BJ (cell line): ENCODE data around the gene RFLNA. TPM values are rescaled to one million over a fixed set of nuclear protein-coding genes. Genes with fewer than 3 reads are reported as not detected.

ENCODE experiments used
- CTCF ChIA-PET: fragments of 350-600 bp; formaldehyde crosslinking; extraction: SDS; loops from one replicate; lab custom pipeline; 2021; ENCODE audit warnings: antibody characterized with exemption, inconsistent platforms; lab: Yijun Ruan, JAX
- POLR2A ChIA-PET: fragments of 300-600 bp; sonication (Branson Sonifier 250); formaldehyde crosslinking; extraction: SDS; loops from one replicate; lab custom pipeline; 2021; ENCODE audit warnings: antibody characterized with exemption; lab: Charles Lee
- DNase-seq: peaks from one replicate; pipeline ENCODE4 v3.0.0-alpha.2; 2011; ENCODE audit warnings: low read depth
- H3K27me3 ChIP-seq: 2 replicates; pipeline ENCODE4 v1.6.0; 2011; ENCODE audit warnings: low read length; ENCODE audit not compliant: control insufficient read depth, insufficient read depth
- H3K36me3 ChIP-seq: 2 replicates; pipeline ENCODE4 v1.5.1; 2011; ENCODE audit warnings: low read length; ENCODE audit not compliant: control insufficient read depth, insufficient read depth
- H3K4me3 ChIP-seq: 2 replicates; pipeline ENCODE4 v1.5.1; 2011; ENCODE audit warnings: low read depth, mild to moderate bottlenecking, control low read depth, low read length
- CTCF ChIP-seq: IDR thresholded peaks from 2 replicates; pipeline ENCODE4 v1.5.1; 2011; ENCODE audit warnings: low read depth, mild to moderate bottlenecking, control low read depth, inconsistent platforms, low read length, moderate library complexity; ENCODE audit not compliant: insufficient read depth
- polyA plus RNA-seq: library from polyadenylated mRNA; depleted of rRNA; stranded (reverse); fragments of >200 nt; gene quantifications from 2 replicates; pipeline ENCODE4 v1.2.3, GENCODE V29; 2011

RFLNA gene
- polyA plus RNA-seq, 1 experiment: not detected

- ChIA-PET CTCF (interaction anchor here (0.8 to 0.9 kb wide), 2 partner anchors 12 to 17 kb away, joined by 3 read pairs; no protein-coding TSS in a partner anchor), POLR2A (no interaction called here)
- Histone ChIP-seq H3K4me3 (no peak overlapping the region), H3K36me3 (no peaks in the 10 kb centered on the region), H3K27me3 (peaks cover 5% of the 10 kb centered on the region)
- TF ChIP-seq CTCF: no peak
- DNase-seq: no peak
Observed at GRCh38 chr12:124304314-124304790, 9.5 kb downstream of the RFLNA start.

GRCh38 chr12:124305136-124305535 is 10.2 kb downstream of the RFLNA start:
- H3K36me3 ChIP-seq: no peaks in the 10 kb centered on the region
- peaks cover 2% of the 10 kb centered on the region for H3K27me3 ChIP-seq
- ChIA-PET CTCF (interaction anchor here (0.8 to 0.9 kb wide), 2 partner anchors 11 to 16 kb away, joined by 3 read pairs; no protein-coding TSS in a partner anchor), POLR2A (no interaction called here)
- H3K4me3 ChIP-seq: no peak overlapping the region
- no peak for DNase-seq
- TF ChIP-seq CTCF: no peak

GRCh38 chr12:124305776-124306685 is 11.1 kb downstream of the RFLNA start:
- H3K27me3 ChIP-seq: peaks cover 2% of the 10 kb centered on the region
- no peak for TF ChIP-seq CTCF
- ChIA-PET POLR2A (no interaction called here), CTCF (interaction anchor here (0.7 kb wide), 1 partner anchor 148 kb away, joined by 3 read pairs; no protein-coding TSS in a partner anchor)
- H3K4me3 ChIP-seq: no peak overlapping the region
- H3K36me3 ChIP-seq: no peaks in the 10 kb centered on the region
- DNase-seq: no peak

DNA sequence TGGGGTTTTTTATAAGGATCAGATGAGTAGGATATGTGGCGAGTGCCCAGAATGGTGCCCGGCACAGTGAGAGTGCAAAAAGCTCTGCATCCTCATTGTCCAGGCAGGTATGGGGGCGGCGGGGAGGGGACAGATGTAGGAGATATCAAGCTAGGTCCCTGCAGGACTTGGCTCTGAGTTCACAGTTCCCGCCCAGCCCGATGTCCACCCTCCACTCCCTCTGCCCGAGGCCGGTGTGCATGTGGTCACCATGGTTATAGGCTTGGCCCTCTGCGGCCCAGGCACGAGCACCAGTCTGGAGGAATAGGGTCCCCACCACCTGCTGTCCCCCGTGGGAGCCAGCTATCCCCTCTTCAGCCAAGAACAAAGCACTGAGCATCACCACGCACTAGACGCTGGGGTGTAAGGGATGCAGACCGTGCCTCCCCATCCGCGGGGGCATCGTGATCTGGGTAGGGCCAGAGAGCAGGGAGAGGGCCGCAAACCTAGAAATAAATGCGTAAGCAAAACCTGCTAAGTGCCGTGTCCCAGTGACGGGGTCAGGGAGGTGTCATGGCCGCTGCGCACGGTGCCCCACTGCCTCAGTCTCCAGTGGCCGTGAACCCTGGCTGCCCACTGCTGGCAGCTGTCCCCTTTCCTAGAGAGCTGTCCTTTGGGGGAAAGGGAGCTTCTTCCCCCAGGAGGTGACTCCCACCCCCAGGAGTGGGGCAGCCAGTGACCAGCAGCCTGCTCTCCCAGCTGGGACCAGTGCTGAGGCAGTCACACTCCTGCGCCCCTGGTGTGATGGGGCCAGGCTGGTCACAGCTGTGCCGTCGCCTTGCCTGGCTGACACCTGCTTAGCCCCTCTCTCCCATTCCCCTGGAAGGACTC is 12.0 kb downstream of the RFLNA start:
- no peak for TF ChIP-seq CTCF
- DNase-seq: no peak
- CTCF ChIA-PET: interaction anchor here (0.7 kb wide), 1 partner anchor 149 kb away, joined by 3 read pairs; no protein-coding TSS in a partner anchor
- no peaks in the 10 kb centered on the region for H3K36me3 ChIP-seq
- peaks cover 2% of the 10 kb centered on the region for H3K27me3 ChIP-seq
- POLR2A ChIA-PET: no interaction called here
- H3K4me3 ChIP-seq: no peak overlapping the region

- Histone ChIP-seq H3K36me3 (no peaks in the 10 kb centered on the region), H3K27me3 (peaks cover 2% of the 10 kb centered on the region; the same call in 1 of the 2 replicates), H3K4me3 (no peak overlapping the region)
- no peak for TF ChIP-seq CTCF
- ChIA-PET CTCF (no interaction called here), POLR2A (no interaction called here)
- no peak for DNase-seq
Observed at GRCh38 chr12:124307556-124307825, 12.6 kb downstream of the RFLNA start.
